ENCODE measurements around the gene KL.

Gene KL

GRCh38 chr13:33037673-33038072 lies 21.4 kb downstream of the KL start:
- DNase-seq (ENCODE audit: low spot score), result no peak

- no peak for DNase-seq (ENCODE audit: low spot score)
These were observed 23.9 kb downstream of the KL start for GRCh38 chr13:33040090-33040489.

GRCh38 chr13:33045851-33046592 lies 29.8 kb downstream of the KL start:
- no peak for DNase-seq (ENCODE audit: low spot score)

GRCh38 chr13:33050161-33050560 lies 33.9 kb downstream of the KL start:
- no peak for DNase-seq (ENCODE audit: low spot score)

GRCh38 chr13:33051632-33052031 lies 35.4 kb downstream of the KL start:
- no peak for DNase-seq (ENCODE audit: low spot score)

GRCh38 chr13:33052506-33053280 lies 36.5 kb downstream of the KL start:
- no peak for DNase-seq (ENCODE audit: low spot score)

GRCh38 chr13:33053397-33054066 lies 37.3 kb downstream of the KL start:
- DNase-seq (ENCODE audit: low spot score), result no peak

- DNase-seq (ENCODE audit: low spot score), result no peak
These were observed 41.0 kb downstream of the KL start for GRCh38 chr13:33057019-33057780.

GRCh38 chr13:33058776-33059327 lies 42.6 kb downstream of the KL start:
- no peak for DNase-seq (ENCODE audit: low spot score)

GRCh38 chr13:33060815-33061214 lies 44.6 kb downstream of the KL start:
- DNase-seq (ENCODE audit: low spot score), result no peak

GRCh38 chr13:33066329-33066728 lies 50.1 kb downstream of the KL start:
- no peak for DNase-seq (ENCODE audit: low spot score)

- DNase-seq (ENCODE audit: low spot score), result no peak
These were observed 53.1 kb downstream of the KL start for GRCh38 chr13:33069365-33069764.

GRCh38 chr13:33070713-33071112 lies 54.5 kb downstream of the KL start:
- DNase-seq (ENCODE audit: low spot score), result no peak

GRCh38 chr13:33072282-33072681 lies 56.1 kb downstream of the KL start:
- no peak for DNase-seq (ENCODE audit: low spot score)

GRCh38 chr13:33072759-33073158 lies 56.5 kb downstream of the KL start:
- DNase-seq (ENCODE audit: low spot score), result no peak

GRCh38 chr13:33073338-33073737 lies 57.1 kb downstream of the KL start:
- no peak for DNase-seq (ENCODE audit: low spot score)

- no peak for DNase-seq (ENCODE audit: low spot score)
These were observed 60.1 kb downstream of the KL start for GRCh38 chr13:33076001-33076992.

GRCh38 chr13:33078263-33078662 lies 62.0 kb downstream of the KL start:
- DNase-seq (ENCODE audit: low spot score), result no peak

- DNase-seq (ENCODE audit: low spot score), result no peak
These were observed 63.7 kb downstream of the KL start for GRCh38 chr13:33079960-33080359.

- DNase-seq (ENCODE audit: low spot score), result no peak
These were observed 64.9 kb downstream of the KL start for GRCh38 chr13:33080972-33081590.
